CD4-positive, alpha-beta T cell treated with Interleukin-10 for 1 hour (primary cell): Measurements from ENCODE around the gene MTIF3.

Experiments used
- DNase-seq: peaks from one replicate; pipeline ENCODE4 v3.0.0-alpha.2; 2020

MTIF3 gene

GRCh38 chr13:27449936-27450828 lies at the start of gene MTIF3:
TSS of gene MTIF3 (minus strand) at chr13:27450564. CDS start at chr13:27440448, 10,116 bp downstream.
- peak; percentile 98 for DNase-seq

- DNase-seq, result no peak
Measured at GRCh38 chr13:27497563-27498230, 47.3 kb upstream of the MTIF3 start.

- DNase-seq, result no peak
Measured at GRCh38 chr13:27496536-27497273, 46.3 kb upstream of the MTIF3 start.

GRCh38 chr13:27496006-27496405 lies 45.6 kb upstream of the MTIF3 start:
- DNase-seq, result no peak

- no peak for DNase-seq
Measured at GRCh38 chr13:27495551-27495950, 45.2 kb upstream of the MTIF3 start.

GRCh38 chr13:27493981-27494380 lies 43.6 kb upstream of the MTIF3 start:
- DNase-seq, result no peak

- DNase-seq, result no peak
Measured at GRCh38 chr13:27489456-27489855, 39.1 kb upstream of the MTIF3 start.

GRCh38 chr13:27487776-27488175 lies 37.4 kb upstream of the MTIF3 start:
- DNase-seq, result no peak

- no peak for DNase-seq
Measured at GRCh38 chr13:27483421-27483820, 33.1 kb upstream of the MTIF3 start.

- DNase-seq, result peak; percentile 27
Measured at GRCh38 chr13:27482983-27483382, 32.6 kb upstream of the MTIF3 start.

- peak; percentile 15 for DNase-seq
Measured at GRCh38 chr13:27481766-27482165, 31.4 kb upstream of the MTIF3 start.

GRCh38 chr13:27476943-27477703 lies 26.8 kb upstream of the MTIF3 start:
- no peak for DNase-seq

GRCh38 chr13:27474751-27475268 lies 24.4 kb upstream of the MTIF3 start:
- no peak for DNase-seq

GRCh38 chr13:27472941-27473340 lies 22.6 kb upstream of the MTIF3 start:
- no peak for DNase-seq

GRCh38 chr13:27472441-27472840 lies 22.1 kb upstream of the MTIF3 start:
- no peak for DNase-seq

- DNase-seq, result no peak
Measured at GRCh38 chr13:27470075-27470820, 19.9 kb upstream of the MTIF3 start.

GRCh38 chr13:27466513-27466912 lies 16.1 kb upstream of the MTIF3 start:
- DNase-seq, result no peak

GRCh38 chr13:27465611-27466010 lies 15.2 kb upstream of the MTIF3 start:
- DNase-seq, result no peak

- DNase-seq, result no peak
Measured at GRCh38 chr13:27463500-27463899, 13.1 kb upstream of the MTIF3 start.

GRCh38 chr13:27461940-27462584 lies 11.7 kb upstream of the MTIF3 start:
- no peak for DNase-seq

GRCh38 chr13:27455331-27455855 lies 5.0 kb upstream of the MTIF3 start:
- no peak for DNase-seq
